GM10266 (cell line): Measurements from ENCODE around the gene SSPN.

Source experiments
- DNase-seq: peaks from one replicate; pipeline ENCODE4 v3.0.0; 2012; ENCODE audit errors: extremely low spot score
- CTCF ChIP-seq: IDR thresholded peaks from 2 replicates; pipeline ENCODE4 v1.5.1; 2012; ENCODE audit warnings: mild to moderate bottlenecking, low read depth; ENCODE audit not compliant: control insufficient read depth, insufficient read depth; ENCODE audit errors: missing control alignments

The SSPN gene

DNA sequence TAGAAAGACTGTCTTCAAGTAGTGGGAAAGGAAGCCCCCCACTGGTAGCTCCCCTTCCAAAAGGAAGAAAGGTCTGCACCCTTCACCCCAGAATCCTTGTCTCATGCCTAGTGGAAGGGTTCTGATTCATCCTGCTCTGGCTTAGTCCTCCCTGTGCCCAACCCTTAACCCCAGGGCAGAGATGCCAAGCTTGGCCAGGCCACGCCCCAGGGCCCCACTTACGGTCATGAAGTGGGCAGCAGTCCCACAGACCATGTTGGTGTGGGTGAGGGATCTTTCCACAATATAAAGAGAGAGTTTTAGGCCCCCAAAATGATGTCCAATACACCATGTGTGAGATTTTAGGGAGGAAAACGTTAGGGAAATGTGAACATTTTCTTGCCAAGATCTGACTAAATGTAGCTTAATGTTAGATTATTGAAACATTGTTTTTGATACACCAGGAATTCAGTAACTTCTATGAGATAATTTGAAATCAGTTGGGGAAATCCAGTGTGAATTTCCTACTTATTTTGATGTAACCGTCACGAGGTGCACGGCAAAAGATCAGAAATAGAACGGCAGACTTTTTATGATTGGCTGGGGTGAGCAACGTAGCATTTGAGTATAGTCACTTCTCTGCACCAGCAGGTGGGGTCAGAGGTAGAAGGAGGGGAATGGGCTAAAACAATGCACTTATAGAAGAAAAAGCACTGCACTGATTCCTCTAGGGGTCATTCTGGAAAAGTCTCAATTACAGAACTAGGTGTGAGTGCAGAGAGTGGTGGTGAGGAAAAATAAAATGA, 8.2 kb upstream of the SSPN start:
- no peak for TF ChIP-seq CTCF
- DNase-seq = no peak

GRCh38 chr12:26188127-26188526, 7.2 kb upstream of the SSPN start:
- DNase-seq = no peak
- TF ChIP-seq CTCF = no peak

DNA sequence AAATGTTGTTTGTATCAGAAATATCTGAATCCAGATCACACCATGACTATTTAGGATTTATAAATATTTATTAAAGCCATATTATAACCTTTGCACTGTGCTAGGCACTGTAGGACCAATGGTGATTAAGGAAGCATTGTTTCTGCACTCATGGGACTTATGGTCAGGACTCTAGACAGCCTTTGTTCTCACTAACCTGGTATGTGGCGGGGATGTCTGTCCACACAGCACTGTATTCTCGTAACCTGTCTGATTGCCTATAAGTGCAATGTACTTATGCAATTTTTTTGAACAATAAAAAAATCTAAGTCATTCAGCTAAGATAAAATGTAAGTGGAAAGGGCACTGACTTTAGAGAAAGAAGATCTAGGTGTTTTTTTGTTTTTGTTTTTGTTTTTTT, 6.7 kb upstream of the SSPN start:
- no peak for DNase-seq
- no peak for TF ChIP-seq CTCF

GRCh38 chr12:26192142-26192541, 3.2 kb upstream of the SSPN start:
- no peak for TF ChIP-seq CTCF
- DNase-seq = no peak

DNA sequence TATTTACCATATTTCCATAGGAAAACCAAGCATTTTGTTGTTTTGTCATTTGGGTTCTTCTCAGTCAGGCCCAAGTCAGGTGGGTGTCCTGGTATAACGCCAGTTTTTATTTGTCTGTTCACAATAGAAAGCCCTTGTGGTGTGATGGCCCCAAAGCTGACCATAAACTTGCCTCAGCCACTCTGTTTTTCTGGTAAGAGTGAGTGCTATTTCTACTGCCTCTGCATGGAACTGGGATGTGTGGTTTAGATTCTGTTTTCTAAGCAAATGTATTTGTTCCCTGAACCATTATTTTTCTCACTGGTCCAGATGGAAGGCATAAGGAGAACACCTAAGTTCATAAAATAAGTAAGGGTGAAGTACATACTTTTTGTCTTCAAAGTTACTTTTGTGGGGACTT, 1.8 kb upstream of the SSPN start:
- no peak for DNase-seq
- no peak for TF ChIP-seq CTCF

- no peak for TF ChIP-seq CTCF
- peak; percentile 25 for DNase-seq
These were observed 458 bp downstream of the SSPN start for GRCh38 chr12:26195641-26196420.

DNA sequence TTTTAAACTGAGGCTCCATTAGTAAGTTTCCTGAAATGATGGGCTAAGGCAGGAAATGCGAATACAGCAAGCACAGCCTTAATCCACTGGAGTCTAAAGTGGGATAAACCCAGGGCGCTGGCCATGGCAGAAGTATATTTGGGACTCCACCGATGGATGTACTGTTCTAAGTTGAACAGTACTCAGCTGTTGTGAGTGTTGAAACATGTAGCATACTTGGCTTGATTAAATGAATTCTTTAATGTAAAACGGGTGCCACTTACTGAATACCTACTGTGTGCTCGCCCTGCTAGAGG, 996 bp downstream of the SSPN start:
- DNase-seq = no peak

More for the DNA sequence above, 996 bp downstream of the SSPN start:
- TF ChIP-seq CTCF = no peak
